Lower lobe of right lung (tissue), 2 donors: ENCODE data around the gene WNT11. TPM values are rescaled to one million over a fixed set of nuclear protein-coding genes. Genes with fewer than 3 reads are reported as not detected.

ENCODE experiments used
- ATAC-seq, 2 donors: fragments of 200-7000 bp; cut with Tn5 transposase; one replicate each; pipeline ENCODE4 v1.9.1; 2020 to 2022; ENCODE audit warnings: mild to moderate bottlenecking in 2 of 2, moderate library complexity in 2 of 2
- DNase-seq: peaks from one replicate; pipeline ENCODE4 v3.0.0-alpha.2; 2020
- H3K27ac ChIP-seq: fragments of 200-600 bp; one replicate; pipeline ENCODE4 v1.8.0; 2022
- H3K27me3 ChIP-seq: fragments of 200-600 bp; one replicate; pipeline ENCODE4 v1.8.0; 2022; ENCODE audit warnings: low read depth
- H3K36me3 ChIP-seq: fragments of 200-600 bp; one replicate; pipeline ENCODE4 v1.8.0; 2022; ENCODE audit warnings: mild to moderate bottlenecking
- H3K4me1 ChIP-seq: fragments of 200-600 bp; one replicate; pipeline ENCODE4 v1.8.0; 2022
- H3K4me3 ChIP-seq: fragments of 200-600 bp; one replicate; pipeline ENCODE4 v1.8.0; 2022; ENCODE audit warnings: mild to moderate bottlenecking
- H3K9me3 ChIP-seq: fragments of 200-600 bp; one replicate; pipeline ENCODE4 v1.8.0; 2022
- intact Hi-C: fragments of 100-400 bp; cut with DNase I; formaldehyde crosslinking; loops from one replicate; pipeline ENCODE4 v1.11.0; 2022
- long read RNA-seq: library from polyadenylated mRNA; unstranded; transcript quantifications from one replicate; pipeline ENCODE4 v2.0.0, GENCODE V29; 2021
- total RNA-seq: library from RNA; stranded (reverse); fragmentation: NEBNext Ultra II Directional; extraction: Animal tissue kit (Norgen Biotek cat#: 25700); gene quantifications from one replicate; pipeline ENCODE4 v1.2.1, GENCODE V29; 2021
- TF ChIP-seq, protein P1 (sequence below): fragments of 200-600 bp; IDR thresholded peaks from one replicate; pipeline ENCODE4 v1.8.0; 2022; ENCODE audit warnings: antibody characterized with exemption, mild to moderate bottlenecking
- donor health status: DM: no; HTN: yes; CAD: no; lungs with severe emphysema.

Gene WNT11
- 9.2 TPM for total RNA-seq
- long read RNA-seq, transcript WNT11-201 (5 exons, 1,930 nt) = major isoform, 18 of 25 reads
- long read RNA-seq, partial matches to known transcripts = 0 of 25 reads
- long read RNA-seq, other reads (novel, unspliced or antisense) = 7 of 25 reads

DNA sequence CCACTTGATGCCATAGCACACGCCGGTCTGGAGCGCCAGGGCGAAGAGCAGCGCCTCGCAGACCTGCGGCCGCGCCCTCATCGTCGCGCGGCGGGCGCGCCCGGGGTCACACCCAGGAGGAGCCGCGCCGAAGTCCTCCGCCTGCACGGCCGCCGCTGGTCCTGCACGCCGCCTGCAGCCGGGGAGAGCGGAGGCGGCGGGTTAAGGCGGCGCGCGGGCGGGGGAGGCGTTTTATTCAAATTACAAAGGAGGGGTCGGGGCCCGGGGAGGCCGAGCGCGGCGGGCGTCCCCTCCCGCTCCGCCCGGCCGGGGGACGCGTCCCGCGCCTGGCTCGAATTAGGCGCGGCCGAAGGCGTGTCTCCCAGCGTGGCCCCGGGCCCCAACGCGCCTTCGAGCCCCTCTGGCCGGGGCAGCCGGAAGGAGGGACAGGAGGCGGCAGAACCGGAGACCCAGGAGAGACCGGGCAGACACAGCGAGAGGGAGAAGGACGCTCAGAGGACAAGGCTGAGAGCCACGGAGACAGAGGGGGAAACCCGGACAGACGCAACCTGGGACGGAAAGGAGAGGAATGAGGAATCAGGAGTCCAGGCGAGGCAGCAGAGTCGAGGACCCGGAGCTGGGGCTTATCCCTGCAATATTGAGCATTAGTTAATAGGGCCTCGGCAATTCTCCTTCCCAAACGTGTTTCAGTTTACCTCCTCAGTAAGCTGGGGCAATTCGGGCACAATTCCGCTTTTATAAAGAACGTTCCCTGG, at the start of gene WNT11:
TSS of gene WNT11 (minus strand) at position 176 of the 755 bp plus-strand sequence. CDS start at position 81, 95 bp downstream.
- Histone ChIP-seq H3K27me3 (peaks cover 61% of the 10 kb centered on the region), H3K4me3 (peak within 1 kb of the TSS; percentile 72), H3K27ac (peak within 1 kb of the TSS; percentile 24), H3K4me1 (peaks cover 52% of the 10 kb centered on the region), H3K9me3 (no peaks in the 10 kb centered on the region), H3K36me3 (no peaks in the 10 kb centered on the region)
- DNase-seq (peak; percentile 68), ATAC-seq (peak; percentile 38 to 47)
- TF ChIP-seq, protein P1, sequence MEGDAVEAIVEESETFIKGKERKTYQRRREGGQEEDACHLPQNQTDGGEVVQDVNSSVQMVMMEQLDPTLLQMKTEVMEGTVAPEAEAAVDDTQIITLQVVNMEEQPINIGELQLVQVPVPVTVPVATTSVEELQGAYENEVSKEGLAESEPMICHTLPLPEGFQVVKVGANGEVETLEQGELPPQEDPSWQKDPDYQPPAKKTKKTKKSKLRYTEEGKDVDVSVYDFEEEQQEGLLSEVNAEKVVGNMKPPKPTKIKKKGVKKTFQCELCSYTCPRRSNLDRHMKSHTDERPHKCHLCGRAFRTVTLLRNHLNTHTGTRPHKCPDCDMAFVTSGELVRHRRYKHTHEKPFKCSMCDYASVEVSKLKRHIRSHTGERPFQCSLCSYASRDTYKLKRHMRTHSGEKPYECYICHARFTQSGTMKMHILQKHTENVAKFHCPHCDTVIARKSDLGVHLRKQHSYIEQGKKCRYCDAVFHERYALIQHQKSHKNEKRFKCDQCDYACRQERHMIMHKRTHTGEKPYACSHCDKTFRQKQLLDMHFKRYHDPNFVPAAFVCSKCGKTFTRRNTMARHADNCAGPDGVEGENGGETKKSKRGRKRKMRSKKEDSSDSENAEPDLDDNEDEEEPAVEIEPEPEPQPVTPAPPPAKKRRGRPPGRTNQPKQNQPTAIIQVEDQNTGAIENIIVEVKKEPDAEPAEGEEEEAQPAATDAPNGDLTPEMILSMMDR = no peak
- intact Hi-C loops = no loop called here

DNA sequence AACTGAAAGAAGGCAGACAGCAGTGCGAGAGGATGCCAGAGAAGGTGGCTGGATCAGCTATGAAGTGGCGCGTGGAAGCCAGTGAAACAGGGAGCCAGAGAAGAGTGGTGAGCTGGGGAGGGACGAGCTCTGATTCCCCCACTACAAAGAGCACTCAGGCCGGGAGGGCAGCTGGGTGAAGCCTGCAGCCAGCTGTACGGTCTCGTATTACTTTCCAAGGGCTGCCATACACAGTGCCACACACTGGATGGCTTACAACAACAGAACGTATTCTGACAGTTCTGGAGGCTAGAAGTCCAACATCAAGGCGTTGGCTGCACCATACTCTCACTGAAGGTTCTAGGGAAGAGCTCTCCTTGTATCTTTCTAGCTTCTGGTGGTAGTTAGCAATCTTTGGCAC, 47.1 kb upstream of the WNT11 start:
- no peaks in the 10 kb centered on the region for H3K36me3 ChIP-seq
- H3K9me3 ChIP-seq = no peaks in the 10 kb centered on the region
- no peak overlapping the region for H3K4me3 ChIP-seq
- no peak overlapping the region for H3K27ac ChIP-seq
- H3K4me1 ChIP-seq = no peaks in the 10 kb centered on the region
- no peak for ATAC-seq
- intact Hi-C loops = no loop called here
- TF ChIP-seq, protein P1 = no peak
- DNase-seq = no peak
- H3K27me3 ChIP-seq = no peaks in the 10 kb centered on the region

DNA sequence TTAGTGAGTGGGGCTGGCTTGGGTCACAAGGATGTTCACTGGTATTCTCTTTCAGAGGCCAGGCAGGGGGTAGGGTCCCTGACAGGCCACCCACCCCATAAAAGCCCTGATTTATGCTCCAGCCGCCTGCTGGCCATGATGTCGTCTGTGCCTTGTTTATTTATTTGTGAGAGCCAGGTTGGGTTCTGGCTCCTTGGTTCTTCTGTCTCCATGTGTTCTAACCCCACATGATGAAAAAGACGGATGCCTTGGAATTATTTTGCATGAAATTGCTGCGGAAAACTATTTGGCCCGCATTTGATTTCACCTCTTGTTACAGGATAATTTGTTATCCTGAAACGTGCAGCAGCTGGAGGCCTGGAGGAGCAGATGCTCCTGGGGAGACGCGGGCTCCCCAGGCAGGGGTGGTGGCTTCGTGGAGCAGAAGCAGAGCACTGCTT, 46.3 kb upstream of the WNT11 start:
- intact Hi-C loops = no loop called here
- Histone ChIP-seq H3K27me3 (no peaks in the 10 kb centered on the region), H3K4me3 (no peak overlapping the region)

DNA sequence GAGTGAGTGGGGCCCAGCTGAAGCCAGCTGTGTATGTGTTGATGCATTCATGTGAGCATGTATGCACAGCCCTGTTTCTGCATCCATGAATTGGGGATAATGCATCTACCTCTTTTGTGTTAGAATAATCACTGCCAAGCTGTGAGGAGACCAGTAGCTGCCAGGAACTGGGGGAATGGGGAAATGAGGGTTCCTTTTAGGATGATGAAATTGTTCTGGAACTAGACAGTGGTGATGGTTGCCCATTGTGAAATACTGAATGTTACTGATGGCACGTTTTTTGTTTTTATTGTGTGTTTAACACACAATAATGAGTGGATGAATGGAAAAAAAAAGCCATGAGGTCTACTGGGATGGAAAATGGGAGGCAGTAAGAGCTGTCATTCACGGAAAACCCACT, 45.3 kb upstream of the WNT11 start:
- ATAC-seq (peak; percentile 33 to 48), DNase-seq (no peak)
- TF ChIP-seq, protein P1 = no peak
- H3K9me3 ChIP-seq = no peaks in the 10 kb centered on the region
- no peaks in the 10 kb centered on the region for H3K4me1 ChIP-seq
- no peaks in the 10 kb centered on the region for H3K27me3 ChIP-seq
- no peak overlapping the region for H3K4me3 ChIP-seq
- no peaks in the 10 kb centered on the region for H3K36me3 ChIP-seq
- H3K27ac ChIP-seq = no peak overlapping the region
- intact Hi-C loops = no loop called here

More for the DNA sequence above, 46.3 kb upstream of the WNT11 start:
- H3K9me3 ChIP-seq = no peaks in the 10 kb centered on the region
- no peaks in the 10 kb centered on the region for H3K36me3 ChIP-seq
- no peak overlapping the region for H3K27ac ChIP-seq
- H3K4me1 ChIP-seq = no peaks in the 10 kb centered on the region
- TF ChIP-seq, protein P1 = no peak
- ATAC-seq = no peak
- no peak for DNase-seq

DNA sequence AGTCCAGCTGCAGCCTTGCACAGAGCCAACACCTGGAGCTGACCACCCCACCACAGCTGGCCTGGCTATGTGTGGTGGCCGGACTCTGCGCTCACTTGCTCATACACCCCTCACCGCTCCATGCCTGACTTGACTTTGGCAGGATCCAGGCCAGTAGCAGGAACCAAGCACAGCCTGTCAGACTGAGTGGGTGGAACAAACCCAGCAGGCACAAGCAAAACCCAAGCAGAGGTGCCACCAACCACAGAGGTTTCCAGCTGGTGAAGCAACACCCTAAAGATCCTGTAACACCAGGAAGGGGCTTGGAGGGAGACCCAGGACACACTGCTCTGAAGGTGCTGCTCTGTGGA, 44.9 kb upstream of the WNT11 start:
- DNase-seq (no peak), ATAC-seq (peak in 1 of 2 donors; percentile 28)
- Histone ChIP-seq H3K27ac (no peak overlapping the region), H3K4me3 (no peak overlapping the region), H3K36me3 (no peaks in the 10 kb centered on the region), H3K4me1 (no peaks in the 10 kb centered on the region), H3K27me3 (no peaks in the 10 kb centered on the region), H3K9me3 (no peaks in the 10 kb centered on the region)
- TF ChIP-seq, protein P1 = no peak
- intact Hi-C loops = no loop called here
